Glomerular visceral epithelial cell (primary cell): ENCODE data around the gene FANCC.

ENCODE experiments used
- DNase-seq: peaks from one replicate; pipeline ENCODE4 v3.0.0-alpha.2; 2016; ENCODE audit errors: extremely low spot score

FANCC gene

DNA sequence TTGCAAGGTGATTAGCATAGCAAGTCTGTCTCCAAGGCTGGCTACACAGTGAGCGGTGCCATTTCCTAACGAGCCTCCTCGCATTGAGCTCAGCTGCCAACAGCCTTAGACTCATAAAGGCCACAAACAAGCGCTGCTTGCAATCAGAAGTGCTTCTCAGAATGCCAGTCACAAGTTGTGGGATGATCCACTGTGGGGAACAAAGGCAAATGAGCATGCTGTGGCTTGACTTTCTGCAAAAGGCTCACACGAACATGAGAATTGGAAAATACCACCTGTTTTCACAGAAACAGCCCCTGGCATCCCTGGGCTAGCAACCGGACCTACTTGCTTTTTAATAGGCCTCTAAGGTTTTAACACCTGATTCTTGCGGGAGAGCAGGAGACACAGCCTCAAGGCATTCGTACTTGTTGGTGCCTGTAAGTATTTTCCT is 215.5 kb downstream of the FANCC start:
- no peak for DNase-seq

DNA sequence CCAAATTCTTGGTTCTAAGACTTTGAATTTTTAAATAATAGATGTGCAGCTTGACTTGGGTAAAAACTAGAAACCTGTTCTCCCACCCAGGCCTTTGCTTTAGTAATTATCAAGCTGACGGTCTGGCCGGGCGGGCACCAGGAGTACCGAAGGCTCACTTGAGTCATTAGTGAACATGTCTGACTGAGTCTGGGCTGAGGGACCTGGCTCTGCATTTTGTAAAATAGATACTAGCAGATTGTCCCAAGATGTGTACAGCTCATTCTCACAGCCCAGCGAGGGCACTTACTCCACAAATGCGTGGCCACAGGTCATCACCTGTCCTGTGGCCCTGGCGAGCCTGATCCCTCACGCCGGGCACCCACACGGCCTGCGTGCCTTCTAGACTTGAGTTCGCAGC is 216.2 kb downstream of the FANCC start:
- no peak for DNase-seq

DNA sequence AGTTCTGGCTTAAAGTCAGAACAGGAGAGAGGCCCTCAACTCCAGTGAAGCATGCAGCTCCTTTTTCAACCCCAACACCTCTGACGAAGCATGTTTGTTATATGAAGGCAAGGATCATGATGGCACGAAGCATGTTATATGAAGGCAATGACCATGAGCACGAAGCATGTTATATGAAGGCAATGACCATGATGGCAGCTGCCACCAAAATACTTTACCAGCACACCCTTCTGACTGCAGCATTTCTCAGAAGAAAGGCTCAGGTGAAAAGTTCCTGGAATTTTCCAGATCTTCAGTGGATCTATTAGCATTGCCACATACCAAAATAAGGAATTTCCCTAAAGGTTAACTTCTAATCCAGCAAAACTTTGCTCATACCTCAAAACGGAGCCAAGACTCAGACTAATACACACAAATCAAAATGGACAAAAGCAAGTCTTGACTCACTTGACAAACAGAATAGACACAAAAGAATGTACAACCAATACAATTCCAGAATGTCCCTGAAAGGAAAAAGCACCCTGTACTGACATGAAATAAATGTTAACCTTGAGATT is 217.4 kb downstream of the FANCC start:
- peak; percentile 52 for DNase-seq

DNA sequence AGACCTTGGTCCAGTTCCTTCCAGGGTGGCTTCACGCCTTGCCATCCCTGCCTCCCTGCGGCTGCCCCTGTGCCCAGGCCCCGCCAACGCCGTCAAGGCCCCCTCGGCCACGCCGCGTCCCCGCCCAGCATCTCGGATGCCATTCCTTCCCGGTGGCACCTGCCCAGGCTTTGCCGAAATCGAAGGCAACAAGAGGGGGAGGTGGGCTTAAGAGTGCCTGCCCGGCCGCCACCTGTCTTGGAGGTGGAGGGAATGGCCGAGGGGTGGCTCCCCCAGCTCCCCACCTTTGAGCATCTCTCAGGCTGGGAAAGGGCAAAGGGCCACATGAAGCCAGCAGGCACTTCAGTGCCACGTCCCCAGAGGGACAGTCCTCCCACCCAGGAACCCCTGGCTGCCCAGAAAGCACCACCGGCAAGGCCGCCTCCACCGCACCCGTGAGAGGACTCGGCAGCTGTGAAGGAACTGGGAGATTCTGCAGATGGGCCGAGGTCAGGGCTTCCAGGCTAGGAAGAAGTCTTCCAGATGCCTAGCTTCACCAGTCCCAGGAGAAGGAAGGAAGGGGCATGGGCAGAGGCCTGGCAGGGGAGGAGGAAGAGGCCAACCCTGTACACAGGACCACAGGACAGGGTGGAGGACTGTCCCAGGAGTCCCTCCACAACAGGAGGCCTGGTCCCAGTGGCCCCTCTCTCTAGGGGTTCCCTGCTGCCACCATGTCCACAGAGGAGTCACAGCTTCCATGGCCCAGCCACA is 218.0 kb downstream of the FANCC start:
- no peak for DNase-seq

DNA sequence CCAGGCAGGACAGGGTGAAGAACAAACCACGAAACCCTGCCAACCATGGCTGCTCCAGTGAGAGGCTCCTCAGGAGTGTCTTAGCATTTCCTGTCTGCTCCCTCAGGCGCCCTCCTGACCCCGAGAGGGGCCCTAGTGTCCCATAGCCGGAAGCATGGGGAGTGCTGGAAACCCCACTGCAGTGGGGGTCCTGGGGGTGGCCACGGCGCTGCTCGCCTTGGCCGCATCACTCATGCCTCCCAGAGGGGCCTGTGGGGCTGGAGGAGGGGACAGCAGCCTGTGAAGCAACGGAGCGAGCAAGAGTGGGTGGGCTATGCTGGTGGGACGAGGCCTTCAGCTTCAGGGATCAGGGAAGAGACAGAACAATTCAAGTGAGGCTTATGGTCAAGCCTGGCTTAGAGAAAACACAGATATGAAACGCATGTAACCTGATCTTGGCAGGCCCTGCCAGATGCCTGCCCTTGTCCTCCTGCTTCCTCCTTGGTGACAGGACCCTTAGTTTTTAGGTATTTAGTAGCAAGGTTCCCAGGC is 219.1 kb downstream of the FANCC start:
- DNase-seq, result peak; percentile 41

DNA sequence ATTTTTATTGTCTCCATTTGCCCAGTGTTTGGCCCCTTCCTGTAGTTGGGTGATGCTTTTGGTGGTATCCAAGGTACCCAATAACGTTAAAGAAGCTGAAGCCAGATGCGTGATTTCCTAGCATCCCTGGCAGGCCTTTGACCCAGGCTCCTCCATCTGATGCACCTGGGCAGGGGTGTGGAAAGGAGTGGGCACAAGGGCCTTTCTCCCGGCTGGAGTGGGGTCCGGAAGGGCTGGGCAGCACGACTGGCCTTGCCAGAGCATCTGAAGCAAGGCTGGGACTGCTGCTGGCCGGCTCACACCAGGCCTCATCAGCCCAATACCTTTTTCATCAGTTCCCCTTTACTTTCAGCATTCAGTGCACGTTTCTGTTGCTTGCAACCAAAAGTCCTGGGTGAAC is 220.2 kb downstream of the FANCC start:
- DNase-seq, result no peak

DNA sequence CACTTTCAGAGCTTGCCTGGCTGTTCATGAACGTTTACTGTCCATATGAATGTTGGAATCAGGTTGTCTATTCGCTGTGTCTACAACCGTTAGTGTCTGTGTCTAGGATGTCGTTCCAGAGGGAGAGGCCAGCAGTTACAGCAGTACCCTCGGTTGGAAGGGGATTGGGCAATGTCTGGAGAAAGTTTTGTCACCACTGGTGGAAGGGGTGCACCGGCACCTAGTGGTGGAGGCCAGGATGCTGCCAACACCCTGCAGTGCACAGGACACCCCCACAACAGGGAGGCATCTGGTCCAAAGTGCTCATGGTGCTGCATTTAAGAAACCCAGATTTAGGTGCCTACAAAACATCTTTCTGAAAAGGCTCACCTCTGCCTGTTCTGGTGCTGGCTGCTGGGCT is 220.7 kb downstream of the FANCC start:
- no peak for DNase-seq

DNA sequence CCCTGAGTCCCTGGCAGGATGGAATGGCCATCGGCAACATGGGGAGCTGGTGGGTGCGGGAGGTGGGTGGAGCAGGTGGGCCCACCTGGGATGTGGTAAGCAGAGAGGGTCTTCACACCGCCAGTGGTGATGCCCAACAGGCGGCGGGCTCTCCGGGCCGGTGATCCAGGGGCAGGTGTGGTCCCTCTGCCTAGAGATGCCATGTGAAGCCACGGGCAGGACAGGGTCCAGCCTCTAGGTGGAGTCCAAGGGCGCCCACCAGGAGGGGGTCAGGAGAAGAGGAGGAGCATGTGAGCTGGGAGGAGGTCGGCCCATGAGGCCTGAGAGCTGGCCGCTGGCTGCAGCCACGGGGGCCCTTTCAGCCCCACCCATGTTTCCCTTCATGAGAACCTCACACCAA is 221.1 kb downstream of the FANCC start:
- DNase-seq, result no peak

DNA sequence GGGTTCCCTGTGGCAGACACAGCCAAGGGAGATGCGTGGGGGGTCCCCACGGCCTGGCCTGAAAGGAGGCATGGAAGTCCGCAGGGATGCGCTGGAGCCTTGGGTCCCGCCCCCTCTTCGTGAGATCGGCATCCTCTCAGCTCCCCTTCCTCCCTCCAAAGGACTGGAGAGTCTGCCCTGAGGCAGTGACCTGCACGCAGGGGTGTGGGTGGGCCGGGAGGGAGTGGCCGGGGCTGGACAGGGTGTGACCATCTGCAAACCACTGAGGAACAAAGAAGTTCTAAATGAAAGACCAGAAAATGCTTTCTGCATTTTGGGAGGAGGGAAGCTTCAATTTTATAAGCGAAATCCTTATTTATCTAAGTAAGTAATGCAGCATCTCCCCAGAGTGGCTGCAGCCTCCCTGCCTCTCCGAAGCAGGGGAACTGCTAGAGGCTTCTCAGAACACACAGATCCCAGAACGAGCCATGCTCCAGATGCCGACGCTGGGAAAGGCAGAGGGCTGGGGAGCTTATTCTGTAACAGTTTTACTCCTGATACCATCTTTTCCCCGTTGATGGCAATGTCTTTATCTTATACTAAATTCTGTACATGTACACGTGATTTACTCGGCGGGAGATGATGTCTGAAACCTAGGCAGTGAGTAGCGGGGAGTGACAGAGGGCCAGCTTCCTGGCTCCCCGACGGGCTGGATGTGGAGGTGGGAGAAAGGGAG is 221.7 kb downstream of the FANCC start:
- DNase-seq, result no peak

DNA sequence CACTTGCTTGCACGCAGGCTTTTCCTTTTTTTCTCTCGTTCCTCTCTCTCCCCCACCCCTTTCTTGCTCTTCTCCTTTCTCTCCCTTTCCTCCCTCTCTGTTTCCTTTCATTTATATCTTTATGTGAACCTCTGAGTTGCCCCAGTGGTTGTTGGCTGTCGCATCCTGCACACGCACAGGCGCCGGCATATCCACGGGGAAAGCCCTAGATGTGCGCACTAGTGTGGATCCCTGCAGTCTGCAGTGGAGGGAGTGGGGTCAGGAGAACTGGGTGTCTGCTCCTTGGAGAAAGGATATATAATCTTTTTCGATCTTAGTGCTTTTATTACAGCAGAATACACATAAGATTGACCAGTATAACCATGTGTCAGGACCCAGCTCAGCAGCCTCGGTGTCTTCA is 223.5 kb downstream of the FANCC start:
- no peak for DNase-seq

DNA sequence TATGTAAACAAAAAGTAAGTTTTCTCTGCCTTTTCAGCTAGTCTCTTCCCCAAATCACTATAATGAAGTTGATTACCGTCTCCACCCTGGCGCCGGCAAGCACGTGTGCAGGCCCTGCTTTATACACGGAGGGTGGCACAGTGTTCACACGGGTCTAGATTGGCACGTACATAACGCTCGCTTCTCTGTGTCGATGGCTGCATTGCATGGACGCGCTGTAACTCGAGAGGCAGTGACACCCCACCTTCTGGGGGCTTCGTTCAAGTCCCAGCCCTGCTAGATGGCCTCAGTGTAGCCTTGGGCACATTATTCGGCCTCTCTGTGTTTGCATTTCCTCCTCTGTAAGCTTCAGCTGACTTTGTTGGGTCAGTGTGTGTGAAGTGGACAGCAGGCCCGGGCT is 223.9 kb downstream of the FANCC start:
- DNase-seq, result no peak

DNA sequence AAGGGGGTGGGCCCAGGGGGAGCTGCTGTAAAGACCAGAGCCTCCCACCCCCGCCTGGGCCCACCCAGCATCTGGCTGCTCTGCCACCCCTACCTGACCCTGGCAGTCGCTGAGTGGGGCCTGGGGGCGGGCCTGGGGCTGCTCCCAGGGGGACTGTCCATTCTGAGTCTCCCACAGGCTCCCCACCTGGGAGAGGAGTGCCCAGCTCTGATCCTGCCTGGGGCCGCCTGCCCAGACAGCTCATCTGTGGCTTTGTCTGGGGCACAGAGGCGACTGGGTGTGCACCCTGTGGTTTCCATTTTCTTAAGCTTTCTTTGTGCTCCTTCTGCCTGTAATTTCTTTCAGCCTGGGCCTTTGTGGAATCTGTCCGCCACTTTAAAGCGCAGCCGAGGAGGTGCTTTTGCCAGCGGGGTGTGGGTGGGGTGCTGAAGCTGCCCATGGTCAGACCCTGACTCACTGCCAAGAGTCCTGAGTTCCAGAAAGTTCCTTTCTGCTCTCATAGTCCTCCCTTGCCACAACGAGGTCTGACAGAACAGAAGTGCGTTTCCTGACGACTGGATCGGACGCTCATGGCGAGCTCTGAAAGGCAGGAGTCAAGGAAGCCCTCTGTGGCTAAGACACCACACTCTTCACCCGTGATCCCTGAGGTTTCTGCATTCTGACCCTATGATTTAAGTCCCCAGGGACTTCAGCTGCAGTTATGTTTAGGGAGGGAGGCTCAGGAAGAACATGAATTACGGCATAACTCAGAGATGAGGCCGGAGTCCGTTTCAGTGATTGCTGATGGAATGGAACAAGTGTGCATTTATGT is 225.0 kb downstream of the FANCC start:
- peak; percentile 96 for DNase-seq

DNA sequence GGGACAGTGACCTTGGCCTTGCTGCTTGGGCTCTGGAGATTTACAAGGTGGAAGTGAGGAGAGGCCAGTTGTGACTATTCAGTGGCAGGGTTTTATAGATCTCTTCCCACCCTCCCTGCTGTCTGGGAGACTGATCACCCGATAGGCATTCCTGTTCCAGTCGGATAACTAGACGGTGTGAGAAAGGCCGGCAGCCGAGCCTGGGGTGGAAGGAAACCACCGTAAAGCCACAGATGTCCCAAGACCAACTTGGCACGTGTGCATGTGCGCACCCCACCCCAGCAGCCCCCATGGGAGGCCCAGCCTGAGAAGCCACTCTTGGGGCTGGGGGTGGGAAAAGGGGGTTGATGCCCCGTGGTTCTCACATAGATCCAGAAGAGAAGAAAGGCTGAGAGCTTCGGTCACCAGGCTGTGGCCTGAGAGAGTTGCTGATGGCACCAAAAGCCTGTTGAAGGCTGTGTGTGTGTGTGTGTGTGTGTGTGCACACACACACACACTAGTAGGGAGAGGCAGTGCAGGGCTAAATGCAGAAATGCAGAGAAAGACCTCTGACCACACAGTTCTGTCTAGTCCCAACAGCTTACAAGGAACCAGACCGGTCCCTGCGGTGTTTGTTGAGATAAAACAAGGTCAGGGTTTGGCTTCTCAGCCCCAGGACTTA is 225.8 kb downstream of the FANCC start:
- DNase-seq, result peak; percentile 95

DNA sequence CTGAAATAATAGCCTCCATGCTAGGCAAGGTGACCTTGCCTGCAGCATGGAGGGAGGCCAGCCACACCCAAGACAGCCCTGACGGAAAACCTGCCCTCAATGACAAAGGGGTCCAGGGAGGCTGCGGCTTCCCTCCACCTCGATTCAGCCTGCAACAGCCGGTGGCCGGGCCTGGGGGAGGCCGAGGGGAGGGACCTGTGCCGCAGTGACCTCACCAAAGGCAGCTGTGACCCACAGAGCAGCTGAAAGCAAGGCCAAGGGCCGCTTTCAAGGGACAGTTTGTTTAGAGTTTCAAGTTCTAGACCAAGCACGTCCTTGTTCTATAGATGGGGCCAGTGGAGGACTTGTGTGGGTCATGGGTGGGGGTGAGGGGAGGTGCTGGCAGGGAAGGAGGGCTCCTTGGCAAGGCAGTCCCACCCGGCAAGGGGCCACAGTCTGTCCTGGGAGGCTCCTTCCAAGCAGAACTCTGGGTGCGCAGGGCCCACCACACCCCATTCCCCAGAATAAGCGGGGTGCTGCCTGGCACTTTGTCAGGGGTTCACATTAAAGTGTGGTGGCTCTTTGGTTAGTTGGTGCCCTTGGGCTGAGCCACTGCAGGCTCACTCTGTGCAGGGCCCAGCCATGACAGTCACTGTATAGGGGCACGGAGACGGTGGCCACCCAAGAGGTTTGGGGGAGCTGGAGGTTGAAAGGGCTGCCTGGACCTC is 226.5 kb downstream of the FANCC start:
- DNase-seq, result peak; percentile 22

DNA sequence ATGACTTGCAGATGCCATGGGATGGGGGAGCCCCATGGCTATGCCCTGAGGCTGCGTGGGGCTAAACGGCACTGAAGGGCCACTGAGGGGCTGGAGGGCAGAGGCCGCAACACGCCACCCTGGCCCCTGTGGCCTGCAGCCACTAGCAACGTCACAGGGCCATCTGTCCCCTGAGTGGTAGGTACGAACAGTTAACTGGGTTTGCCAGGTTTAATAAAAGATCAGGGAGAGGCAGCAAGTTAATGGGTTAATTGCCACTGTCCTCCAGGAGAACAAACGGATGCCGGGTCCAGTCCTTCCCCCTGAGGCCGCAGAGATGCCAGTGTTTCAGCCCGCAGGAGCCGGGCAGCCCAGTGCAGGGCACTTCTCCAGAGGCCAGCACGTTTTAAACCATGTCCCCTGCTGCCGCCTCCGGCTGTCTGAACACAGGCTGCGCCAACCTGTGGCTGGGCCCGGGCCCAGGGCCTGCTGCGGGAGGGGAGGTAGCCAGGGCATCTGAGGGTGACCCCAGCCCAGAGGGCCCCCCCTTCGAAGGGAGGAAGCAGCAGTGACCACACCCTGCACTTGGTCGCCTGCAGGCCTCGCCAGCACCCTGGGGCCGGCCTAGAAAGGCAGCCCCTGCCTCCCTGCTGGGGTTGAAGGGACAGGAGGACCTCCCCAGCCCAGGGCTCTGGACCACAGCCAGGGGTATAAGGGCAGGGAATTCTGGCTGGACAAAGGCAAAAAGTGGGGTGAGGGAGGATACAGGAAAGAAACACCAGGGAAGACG is 227.3 kb downstream of the FANCC start:
- DNase-seq, result peak; percentile 58

DNA sequence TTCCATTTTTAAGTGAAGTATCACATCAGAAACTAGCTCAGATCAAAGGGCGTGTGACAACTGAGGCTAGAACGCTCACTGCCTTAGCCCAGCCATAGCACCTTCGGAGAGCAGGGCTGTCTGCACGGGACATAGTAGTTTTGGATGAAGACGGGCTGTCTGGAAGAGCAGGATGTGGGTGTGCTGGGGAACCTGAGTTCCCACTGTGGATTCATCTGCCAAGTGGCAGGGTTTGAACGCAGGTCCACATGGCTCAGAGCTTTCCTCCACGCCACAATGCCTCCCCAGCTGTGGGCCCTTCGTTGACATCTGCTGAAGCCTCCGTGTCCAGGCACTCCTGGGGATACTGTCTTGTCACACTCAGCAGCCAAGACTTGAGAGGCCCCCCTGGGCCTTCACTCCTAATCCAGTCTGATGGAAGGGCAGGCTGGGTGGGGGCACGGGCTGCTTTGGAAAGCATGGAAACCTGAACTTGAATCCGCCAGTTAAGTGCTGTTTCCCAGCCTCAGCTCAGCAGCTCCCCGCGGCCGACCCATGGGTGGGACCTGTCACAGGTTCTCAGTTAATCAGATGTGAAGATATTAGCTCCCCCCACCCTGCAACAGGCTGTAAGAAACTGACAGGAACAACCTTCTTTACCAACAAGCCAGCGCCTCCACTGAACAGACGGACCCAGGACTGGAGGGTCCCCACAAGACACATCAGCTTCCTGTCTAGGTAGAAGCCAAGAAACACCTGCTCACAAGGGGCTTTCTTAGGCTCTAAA is 228.1 kb downstream of the FANCC start:
- no peak for DNase-seq

DNA sequence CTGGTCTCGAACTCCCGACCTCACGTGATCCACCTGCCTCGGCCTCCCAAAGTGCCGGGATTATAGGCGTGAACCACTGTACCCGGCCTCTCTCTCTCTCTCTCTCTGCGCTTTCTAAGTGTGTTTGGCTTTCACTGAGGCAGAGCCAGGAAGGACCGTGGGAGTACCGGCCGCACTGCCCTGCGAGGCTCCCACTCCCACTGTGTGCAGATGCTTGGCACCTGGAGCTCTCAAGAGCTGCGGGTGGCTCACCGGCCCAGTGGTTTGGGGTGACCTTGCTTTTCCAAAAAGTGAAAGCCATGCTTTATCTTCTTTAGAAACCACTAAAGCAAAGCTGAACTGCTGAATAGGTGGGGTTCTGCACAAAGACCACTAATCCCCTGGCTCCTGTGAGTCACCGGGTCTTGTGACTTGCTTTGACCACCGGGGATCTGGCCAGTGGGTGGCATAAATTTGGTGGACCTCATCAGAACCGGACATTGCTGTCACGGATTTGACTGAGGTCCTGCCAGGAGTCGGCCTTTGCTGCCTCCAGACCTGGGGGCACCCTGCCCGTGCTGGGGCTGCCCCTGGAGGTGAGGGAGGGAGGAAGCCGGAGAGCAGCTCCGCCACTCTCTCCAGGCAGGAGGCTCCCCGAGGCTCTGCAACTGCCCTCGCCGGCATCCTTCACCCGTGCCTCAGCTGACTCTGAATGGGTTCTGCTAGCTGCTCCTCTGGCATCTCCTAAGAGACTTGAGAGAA is 228.9 kb downstream of the FANCC start:
- DNase-seq, result peak; percentile 41

DNA sequence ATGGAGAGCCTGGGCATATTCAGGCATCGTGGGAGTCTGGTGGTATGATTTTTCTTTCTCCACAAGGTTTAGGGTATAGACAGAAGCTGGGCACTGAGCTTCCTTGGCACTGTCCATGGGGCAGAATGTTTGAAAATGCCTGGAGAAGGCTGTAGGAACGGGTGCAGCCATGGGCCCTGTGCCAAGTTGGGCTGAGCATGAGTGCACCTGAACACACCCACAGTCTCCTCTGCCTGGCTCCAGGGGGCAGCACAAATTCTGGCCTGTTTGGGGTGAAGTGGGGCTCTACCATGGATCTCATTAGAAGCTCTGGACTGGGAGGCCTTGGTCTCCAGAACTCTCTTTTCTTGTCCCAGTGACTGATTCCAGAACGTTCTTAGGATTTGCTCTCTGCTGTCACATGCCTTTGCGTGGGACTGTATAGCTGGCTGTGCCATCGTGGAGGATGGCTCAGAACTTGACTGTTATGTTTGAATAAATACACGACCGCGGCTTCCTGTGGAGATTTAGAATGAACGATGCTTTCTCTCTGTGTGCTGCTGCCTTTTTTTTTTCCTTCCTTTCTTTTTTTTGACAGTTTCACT is 229.8 kb downstream of the FANCC start:
- peak; percentile 68 for DNase-seq
